ENCODE data around the gene PRRT3.

Gene PRRT3

GRCh38 chr3:9957214-9957613 lies 5.0 kb upstream of the PRRT3 start:
- Histone ChIP-seq H3K9ac (ENCODE audit: low read depth, low read length, poor library complexity) (no peak overlapping the region), H3K18ac (ENCODE audit: low read length) (no peak overlapping the region), H2BK12ac (ENCODE audit: low read length) (no peak overlapping the region), H2AK5ac (ENCODE audit: low read depth, low read length) (no peak overlapping the region), H2BK120ac (ENCODE audit: low read depth, low read length) (no peak overlapping the region), H3K4me2 (ENCODE audit: insufficient read depth, low read length, poor library complexity, severe bottlenecking) (no peak overlapping the region), H3K23ac (ENCODE audit: low read depth, low read length, poor library complexity) (no peak overlapping the region), H3K4me1 (ENCODE audit: control insufficient read depth in 2 of 2, insufficient read depth in 1 of 2, low read depth in 1 of 2, low read length in 2 of 2) (peaks cover 0 to 4% of the 10 kb centered on the region in 2 donors), H3K9me3 (replicated peaks in 1 of 2; ENCODE audit: control insufficient read depth in 2 of 2, insufficient read depth in 1 of 2, low read depth in 1 of 2, low read length in 2 of 2) (no peaks in the 10 kb centered on the region), H4K91ac (ENCODE audit: low read depth, low read length, poor library complexity) (no peak overlapping the region), H3K79me1 (ENCODE audit: low read depth, low read length) (peaks cover 2% of the 10 kb centered on the region), H3K4me3 (ENCODE audit: low read length in 2 of 2) (no peak overlapping the region), H3K14ac (ENCODE audit: low read length) (no peak overlapping the region), H4K8ac (ENCODE audit: low read depth, low read length) (no peak overlapping the region), H3K36me3 (replicated peaks in 1 of 2; ENCODE audit: control insufficient read depth in 2 of 2, insufficient read depth in 2 of 2, low read length in 2 of 2) (no peaks in the 10 kb centered on the region), H3K27me3 (ENCODE audit: control insufficient read depth in 3 of 3, insufficient read depth in 3 of 3, low read depth in 1 of 3, low read length in 3 of 3) (no peaks in the 10 kb centered on the region), H3K27ac (replicated peaks; ENCODE audit: low read length) (no peak overlapping the region), H2BK15ac (ENCODE audit: low read length) (no peak overlapping the region), H2AFZ (ENCODE audit: low read length) (no peak overlapping the region), H2BK5ac (ENCODE audit: low read length) (no peak overlapping the region), H3K4ac (ENCODE audit: low read length) (no peak overlapping the region)
- no CpG with 5 or more reads among the region's 5 CpGs for WGBS, 2 donors (ENCODE audit: extremely low coverage in 2 of 2, insufficient read length in 2 of 2, insufficient replicate concordance in 1 of 2)
- DNase-seq (ENCODE audit: low spot score), result no peak

- Histone ChIP-seq H4K8ac (ENCODE audit: low read depth, low read length) (no peak overlapping the region), H2BK5ac (ENCODE audit: low read length) (no peak overlapping the region), H3K4me2 (ENCODE audit: insufficient read depth, low read length, poor library complexity, severe bottlenecking) (no peak overlapping the region), H3K14ac (ENCODE audit: low read length) (no peak overlapping the region), H3K4me3 (ENCODE audit: low read length in 2 of 2) (no peak overlapping the region), H3K4ac (ENCODE audit: low read length) (no peak overlapping the region), H3K4me1 (ENCODE audit: control insufficient read depth in 2 of 2, insufficient read depth in 1 of 2, low read depth in 1 of 2, low read length in 2 of 2) (peaks cover 0 to 7% of the 10 kb centered on the region in 2 donors), H2BK120ac (ENCODE audit: low read depth, low read length) (no peak overlapping the region), H2BK15ac (ENCODE audit: low read length) (no peak overlapping the region), H3K9ac (ENCODE audit: low read depth, low read length, poor library complexity) (no peak overlapping the region), H2BK12ac (ENCODE audit: low read length) (no peak overlapping the region), H3K27me3 (ENCODE audit: control insufficient read depth in 3 of 3, insufficient read depth in 3 of 3, low read depth in 1 of 3, low read length in 3 of 3) (no peaks in the 10 kb centered on the region), H3K9me3 (replicated peaks in 1 of 2; ENCODE audit: control insufficient read depth in 2 of 2, insufficient read depth in 1 of 2, low read depth in 1 of 2, low read length in 2 of 2) (no peaks in the 10 kb centered on the region), H3K36me3 (replicated peaks in 1 of 2; ENCODE audit: control insufficient read depth in 2 of 2, insufficient read depth in 2 of 2, low read length in 2 of 2) (no peaks in the 10 kb centered on the region), H3K18ac (ENCODE audit: low read length) (no peak overlapping the region), H3K27ac (replicated peaks; ENCODE audit: low read length) (no peak overlapping the region), H2AK5ac (ENCODE audit: low read depth, low read length) (no peak overlapping the region), H3K79me1 (ENCODE audit: low read depth, low read length) (peaks cover 2% of the 10 kb centered on the region), H4K91ac (ENCODE audit: low read depth, low read length, poor library complexity) (no peak overlapping the region), H2AFZ (ENCODE audit: low read length) (no peak overlapping the region), H3K23ac (ENCODE audit: low read depth, low read length, poor library complexity) (no peak overlapping the region)
- WGBS, 2 donors (ENCODE audit: extremely low coverage in 2 of 2, insufficient read length in 2 of 2, insufficient replicate concordance in 1 of 2), result no CpG with 5 or more reads among the region's 5 CpGs
- no peak for DNase-seq (ENCODE audit: low spot score)
These were observed 3.6 kb upstream of the PRRT3 start for GRCh38 chr3:9955611-9956352.

- WGBS, 2 donors (ENCODE audit: extremely low coverage in 2 of 2, insufficient read length in 2 of 2, insufficient replicate concordance in 1 of 2), result no CpG with 5 or more reads among the region's 12 CpGs
- H3K23ac ChIP-seq (ENCODE audit: low read depth, low read length, poor library complexity), result no peak overlapping the region
These were observed 2.9 kb upstream of the PRRT3 start for GRCh38 chr3:9955067-9955502.

GRCh38 chr3:9951598-9951961 lies 628 bp downstream of the PRRT3 start:
- H2BK5ac ChIP-seq (ENCODE audit: low read length), result no peak overlapping the region
- H3K18ac ChIP-seq (ENCODE audit: low read length), result peak overlapping the region; percentile 96
- no peak overlapping the region for H2BK120ac ChIP-seq (ENCODE audit: low read depth, low read length)
- peak overlapping the region; percentile 66 to 95 for H3K4me3 ChIP-seq (ENCODE audit: low read length in 2 of 2)
- H3K14ac ChIP-seq (ENCODE audit: low read length), result no peak overlapping the region
- no peak for DNase-seq (ENCODE audit: low spot score)
- H2BK12ac ChIP-seq (ENCODE audit: low read length), result no peak overlapping the region
- peak overlapping the region; percentile 90 for H3K9ac ChIP-seq (ENCODE audit: low read depth, low read length, poor library complexity)
- no peak overlapping the region for H2AK5ac ChIP-seq (ENCODE audit: low read depth, low read length)
- H3K27me3 ChIP-seq (ENCODE audit: control insufficient read depth in 3 of 3, insufficient read depth in 3 of 3, low read depth in 1 of 3, low read length in 3 of 3), result peaks cover 0 to 2% (median 0%) of the 10 kb centered on the region in 3 experiments
- peaks cover 4 to 7% of the 10 kb centered on the region in 2 donors for H3K36me3 ChIP-seq (replicated peaks in 1 of 2; ENCODE audit: control insufficient read depth in 2 of 2, insufficient read depth in 2 of 2, low read length in 2 of 2)
- peaks cover 0 to 13% of the 10 kb centered on the region in 2 donors for H3K4me1 ChIP-seq (ENCODE audit: control insufficient read depth in 2 of 2, insufficient read depth in 1 of 2, low read depth in 1 of 2, low read length in 2 of 2)
- peaks cover 0 to 1% of the 10 kb centered on the region in 2 donors for H3K9me3 ChIP-seq (replicated peaks in 1 of 2; ENCODE audit: control insufficient read depth in 2 of 2, insufficient read depth in 1 of 2, low read depth in 1 of 2, low read length in 2 of 2)
- WGBS, 2 donors (ENCODE audit: extremely low coverage in 2 of 2, insufficient read length in 2 of 2, insufficient replicate concordance in 1 of 2), result no CpG with 5 or more reads among the region's 10 CpGs
- H3K27ac ChIP-seq (replicated peaks; ENCODE audit: low read length), result no peak overlapping the region
- H3K23ac ChIP-seq (ENCODE audit: low read depth, low read length, poor library complexity), result peak overlapping the region; percentile 57
- H4K8ac ChIP-seq (ENCODE audit: low read depth, low read length), result no peak overlapping the region
- H3K79me1 ChIP-seq (ENCODE audit: low read depth, low read length), result peaks cover 7% of the 10 kb centered on the region
- H2AFZ ChIP-seq (ENCODE audit: low read length), result peak overlapping the region; percentile 94
- H3K4ac ChIP-seq (ENCODE audit: low read length), result no peak overlapping the region
- H2BK15ac ChIP-seq (ENCODE audit: low read length), result no peak overlapping the region
- H3K4me2 ChIP-seq (ENCODE audit: insufficient read depth, low read length, poor library complexity, severe bottlenecking), result peak overlapping the region; percentile 95
- no peak overlapping the region for H4K91ac ChIP-seq (ENCODE audit: low read depth, low read length, poor library complexity)

More at GRCh38 chr3:9955067-9955502, 2.9 kb upstream of the PRRT3 start:
- no peak overlapping the region for H3K18ac ChIP-seq (ENCODE audit: low read length)
- H3K4ac ChIP-seq (ENCODE audit: low read length), result no peak overlapping the region
- H3K27me3 ChIP-seq (ENCODE audit: control insufficient read depth in 3 of 3, insufficient read depth in 3 of 3, low read depth in 1 of 3, low read length in 3 of 3), result no peaks in the 10 kb centered on the region
- DNase-seq (ENCODE audit: low spot score), result no peak
- H3K4me2 ChIP-seq (ENCODE audit: insufficient read depth, low read length, poor library complexity, severe bottlenecking), result no peak overlapping the region
- no peak overlapping the region for H2BK12ac ChIP-seq (ENCODE audit: low read length)
- H4K91ac ChIP-seq (ENCODE audit: low read depth, low read length, poor library complexity), result no peak overlapping the region
- H4K8ac ChIP-seq (ENCODE audit: low read depth, low read length), result no peak overlapping the region
- H3K9me3 ChIP-seq (replicated peaks in 1 of 2; ENCODE audit: control insufficient read depth in 2 of 2, insufficient read depth in 1 of 2, low read depth in 1 of 2, low read length in 2 of 2), result no peaks in the 10 kb centered on the region
- H3K79me1 ChIP-seq (ENCODE audit: low read depth, low read length), result peaks cover 2% of the 10 kb centered on the region
- no peaks in the 10 kb centered on the region for H3K36me3 ChIP-seq (replicated peaks in 1 of 2; ENCODE audit: control insufficient read depth in 2 of 2, insufficient read depth in 2 of 2, low read length in 2 of 2)
- no peak overlapping the region for H3K4me3 ChIP-seq (ENCODE audit: low read length in 2 of 2)
- H2AFZ ChIP-seq (ENCODE audit: low read length), result peak overlapping the region; percentile 62
- peaks cover 0 to 7% of the 10 kb centered on the region in 2 donors for H3K4me1 ChIP-seq (ENCODE audit: control insufficient read depth in 2 of 2, insufficient read depth in 1 of 2, low read depth in 1 of 2, low read length in 2 of 2)
- peak overlapping the region; percentile 16 for H3K9ac ChIP-seq (ENCODE audit: low read depth, low read length, poor library complexity)
- no peak overlapping the region for H3K14ac ChIP-seq (ENCODE audit: low read length)
- H3K27ac ChIP-seq (replicated peaks; ENCODE audit: low read length), result no peak overlapping the region
- no peak overlapping the region for H2BK15ac ChIP-seq (ENCODE audit: low read length)
- no peak overlapping the region for H2AK5ac ChIP-seq (ENCODE audit: low read depth, low read length)
- H2BK120ac ChIP-seq (ENCODE audit: low read depth, low read length), result no peak overlapping the region
- H2BK5ac ChIP-seq (ENCODE audit: low read length), result no peak overlapping the region

Measured in neuronal stem cell (in vitro differentiated cells).